ENCODE data around the gene NRIP1.

GRCh38 chr21:14957836-14958235 lies 107.0 kb downstream of the NRIP1 start:
- TF ChIP-seq, protein P1, sequence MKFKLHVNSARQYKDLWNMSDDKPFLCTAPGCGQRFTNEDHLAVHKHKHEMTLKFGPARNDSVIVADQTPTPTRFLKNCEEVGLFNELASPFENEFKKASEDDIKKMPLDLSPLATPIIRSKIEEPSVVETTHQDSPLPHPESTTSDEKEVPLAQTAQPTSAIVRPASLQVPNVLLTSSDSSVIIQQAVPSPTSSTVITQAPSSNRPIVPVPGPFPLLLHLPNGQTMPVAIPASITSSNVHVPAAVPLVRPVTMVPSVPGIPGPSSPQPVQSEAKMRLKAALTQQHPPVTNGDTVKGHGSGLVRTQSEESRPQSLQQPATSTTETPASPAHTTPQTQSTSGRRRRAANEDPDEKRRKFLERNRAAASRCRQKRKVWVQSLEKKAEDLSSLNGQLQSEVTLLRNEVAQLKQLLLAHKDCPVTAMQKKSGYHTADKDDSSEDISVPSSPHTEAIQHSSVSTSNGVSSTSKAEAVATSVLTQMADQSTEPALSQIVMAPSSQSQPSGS (IDR thresholded peaks at IDR 0.05; ENCODE audit: low read length), result no peak
- TF ChIP-seq EZH2 (IDR thresholded peaks at IDR 0.05; ENCODE audit: borderline replicate concordance, control insufficient read depth, low read depth, low read length) (no peak), SIX5 (IDR thresholded peaks at IDR 0.05; ENCODE audit: low read depth, low read length, severe bottlenecking) (no peak), MAX (IDR thresholded peaks at IDR 0.05; ENCODE audit: low read depth, low read length) (no peak), HDAC2 (IDR thresholded peaks at IDR 0.05) (no peak), CTCF (IDR thresholded peaks at IDR 0.05 in 2 of 3, conservative IDR thresholded peaks at IDR 0.05 in 1 of 3; ENCODE audit: control insufficient read depth in 2 of 3, extremely low read depth in 1 of 3, insufficient read depth in 1 of 3, low read depth in 3 of 3, low read length in 3 of 3) (no peak), CBX5 (IDR thresholded peaks at IDR 0.05; ENCODE audit: low read depth) (no peak)

All from GM12878 (cell line).